Right atrium auricular region (tissue), 2 donors: ENCODE data around the gene AURKA. TPM values are rescaled to one million over a fixed set of nuclear protein-coding genes. Genes with fewer than 3 reads are reported as not detected.
A peak's percentile ranks its signal among the peaks of the same experiment; 100 is the strongest.
"Not testable (repeated sequence)": the region's sequence is repeated elsewhere in the genome, so short reads cannot be mapped to it uniquely, and the experiment has no call there.

ENCODE experiments used
- DNase-seq: peaks from one replicate; pipeline ENCODE4 v3.0.0-alpha.2; 2019; ENCODE audit warnings: low spot score
- H3K27ac ChIP-seq, 2 donors: fragments of 200-600 bp; sonication (generic); 1 replicate in 1 of 2; 2 replicates in 1 of 2; pipeline ENCODE4 v1.5.1; 2016 to 2019
- H3K27me3 ChIP-seq, 2 donors: fragments of 200-600 bp; sonication (generic); one replicate each; pipeline versions ENCODE4 v1.5.1 to v1.6.0; 2017 to 2019
- H3K36me3 ChIP-seq: fragments of 200-600 bp; sonication (generic); one replicate; pipeline ENCODE4 v1.5.1; 2016
- H3K4me1 ChIP-seq, 2 donors: fragments of 200-600 bp; sonication (generic); one replicate each; pipeline versions ENCODE4 v1.5.1 to v1.6.0; 2017 to 2019
- H3K4me3 ChIP-seq, 2 donors: fragments of 200-600 bp; sonication (generic); 1 replicate in 1 of 2; 2 replicates in 1 of 2; pipeline ENCODE4 v1.5.1; 2017 to 2019; ENCODE audit warnings: mild to moderate bottlenecking in 1 of 2, moderate library complexity in 1 of 2
- H3K9me3 ChIP-seq, 2 donors: fragments of 200-600 bp; sonication (generic); one replicate each; pipeline ENCODE4 v1.5.1; 2019
- total RNA-seq, 2 donors: library from RNA; depleted of rRNA; stranded (reverse); fragments of >200 nt; gene quantifications; one replicate each; pipeline ENCODE4 v1.1.0, GENCODE V29; 2016
- TF ChIP-seq, protein P1 (sequence below), 2 donors: fragments of 200-600 bp; sonication (generic); IDR thresholded peaks; one replicate each; pipeline ENCODE4 v1.5.1; 2019; ENCODE audit warnings: antibody characterized with exemption in 2 of 2

AURKA gene
- total RNA-seq, 2 donors from 2014 or later, result 2.0 to 7.6 TPM

DNA sequence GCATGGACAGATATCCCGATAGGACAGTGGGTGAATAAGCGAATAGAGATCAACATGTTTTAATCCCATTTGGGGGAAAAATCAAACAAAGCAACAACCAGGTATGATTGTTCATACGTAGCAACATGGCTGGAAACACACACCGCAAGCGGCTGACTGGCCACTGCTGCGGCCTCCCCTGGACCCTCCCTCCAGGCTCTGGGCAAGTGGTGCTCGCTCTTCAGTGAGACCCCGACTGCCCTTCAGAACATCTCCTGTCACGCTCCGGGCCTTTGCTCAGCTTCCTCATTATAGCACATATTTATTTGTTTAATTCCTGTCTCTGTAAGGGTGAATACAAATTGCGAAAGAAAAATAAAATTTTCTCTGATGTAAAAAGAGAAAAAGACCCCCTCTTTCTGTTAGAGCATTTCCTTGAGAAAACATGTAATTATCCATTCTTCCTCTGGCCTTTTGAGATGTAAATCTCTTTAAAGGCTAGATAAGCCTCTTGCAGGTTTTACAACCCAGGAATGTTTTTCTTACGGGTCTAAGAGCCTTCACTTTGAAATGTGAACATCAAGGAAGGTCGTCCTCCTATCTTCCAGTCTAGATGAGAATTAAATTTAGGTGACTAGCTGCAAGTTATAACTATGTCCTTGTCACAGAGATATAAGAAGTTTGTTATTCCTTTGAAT, 44.2 kb downstream of the AURKA start:
- TF ChIP-seq, protein P1, sequence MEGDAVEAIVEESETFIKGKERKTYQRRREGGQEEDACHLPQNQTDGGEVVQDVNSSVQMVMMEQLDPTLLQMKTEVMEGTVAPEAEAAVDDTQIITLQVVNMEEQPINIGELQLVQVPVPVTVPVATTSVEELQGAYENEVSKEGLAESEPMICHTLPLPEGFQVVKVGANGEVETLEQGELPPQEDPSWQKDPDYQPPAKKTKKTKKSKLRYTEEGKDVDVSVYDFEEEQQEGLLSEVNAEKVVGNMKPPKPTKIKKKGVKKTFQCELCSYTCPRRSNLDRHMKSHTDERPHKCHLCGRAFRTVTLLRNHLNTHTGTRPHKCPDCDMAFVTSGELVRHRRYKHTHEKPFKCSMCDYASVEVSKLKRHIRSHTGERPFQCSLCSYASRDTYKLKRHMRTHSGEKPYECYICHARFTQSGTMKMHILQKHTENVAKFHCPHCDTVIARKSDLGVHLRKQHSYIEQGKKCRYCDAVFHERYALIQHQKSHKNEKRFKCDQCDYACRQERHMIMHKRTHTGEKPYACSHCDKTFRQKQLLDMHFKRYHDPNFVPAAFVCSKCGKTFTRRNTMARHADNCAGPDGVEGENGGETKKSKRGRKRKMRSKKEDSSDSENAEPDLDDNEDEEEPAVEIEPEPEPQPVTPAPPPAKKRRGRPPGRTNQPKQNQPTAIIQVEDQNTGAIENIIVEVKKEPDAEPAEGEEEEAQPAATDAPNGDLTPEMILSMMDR (IDR thresholded peaks at IDR 0.05), result no peak
- H3K9me3 ChIP-seq, result peaks cover 0 to 2% of the 10 kb centered on the region in 2 donors
- no peaks in the 10 kb centered on the region for H3K27me3 ChIP-seq
- no peak overlapping the region for H3K4me3 ChIP-seq
- H3K4me1 ChIP-seq, result peaks cover 0 to 6% of the 10 kb centered on the region in 2 donors
- H3K27ac ChIP-seq, result no peak overlapping the region
- H3K36me3 ChIP-seq, result no peaks in the 10 kb centered on the region
- DNase-seq, result no peak

DNA sequence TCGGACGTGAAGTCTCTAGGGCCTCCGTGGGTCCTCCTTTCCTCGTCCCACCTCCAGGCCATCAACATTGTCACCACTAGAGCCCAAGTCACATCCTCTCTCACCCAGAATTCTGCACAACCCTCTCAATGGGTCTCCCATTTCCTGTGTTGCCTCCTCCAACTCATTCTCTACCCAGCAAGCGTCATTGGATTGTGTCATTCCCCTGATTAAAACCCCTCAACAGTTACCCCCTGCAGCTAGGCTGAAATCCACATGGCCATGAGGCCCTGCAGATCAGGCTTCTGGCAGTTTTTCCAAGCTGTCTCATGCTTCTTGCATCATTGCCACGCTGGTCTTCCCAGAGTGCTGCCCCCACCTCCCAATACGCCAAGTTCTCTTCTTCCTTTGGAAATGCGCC, 46.1 kb downstream of the AURKA start:
- H3K4me1 ChIP-seq, result peaks cover 0 to 6% of the 10 kb centered on the region in 2 donors
- H3K4me3 ChIP-seq, result no peak overlapping the region
- no peak overlapping the region for H3K27ac ChIP-seq
- TF ChIP-seq, protein P1 (IDR thresholded peaks at IDR 0.05), result no peak
- H3K9me3 ChIP-seq, result peaks cover 0 to 4% of the 10 kb centered on the region in 2 donors
- DNase-seq, result no peak
- no peaks in the 10 kb centered on the region for H3K27me3 ChIP-seq
- no peaks in the 10 kb centered on the region for H3K36me3 ChIP-seq

DNA sequence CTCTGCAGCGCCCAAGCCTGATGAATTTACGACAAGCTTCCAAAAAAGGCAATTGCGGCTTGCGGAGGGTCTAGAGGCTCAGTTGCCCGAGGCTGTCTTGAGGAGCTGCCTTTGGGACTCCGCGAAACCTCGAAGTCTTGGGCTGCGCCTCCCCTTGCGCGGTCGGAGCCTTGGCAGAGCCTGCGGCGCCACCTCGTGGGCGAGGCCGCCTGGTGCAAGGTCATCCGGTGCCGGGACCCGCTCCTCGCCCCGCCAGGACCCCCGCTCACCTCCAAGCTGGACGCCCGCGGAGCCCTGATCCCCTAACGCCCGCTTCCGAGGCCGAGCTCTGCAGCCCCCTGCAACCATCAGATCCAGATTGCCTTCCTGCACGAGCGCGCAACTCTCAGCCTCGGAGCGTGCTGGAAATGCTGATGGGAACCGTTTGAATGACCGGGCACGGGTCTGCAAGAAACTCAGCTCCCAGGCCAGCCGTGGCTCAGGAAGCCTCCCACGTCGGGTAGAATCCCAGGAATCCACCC, 48.1 kb downstream of the AURKA start:
- DNase-seq, result no peak
- Histone ChIP-seq H3K27ac (no peak overlapping the region), H3K4me3 (peak overlapping the region in 1 of 2 donors; percentile 7), H3K4me1 (peaks cover 0 to 6% of the 10 kb centered on the region in 2 donors), H3K36me3 (no peaks in the 10 kb centered on the region), H3K9me3 (peaks cover 0 to 4% of the 10 kb centered on the region in 2 donors), H3K27me3 (no peaks in the 10 kb centered on the region)
- TF ChIP-seq, protein P1 (IDR thresholded peaks at IDR 0.05), result peak in 1 of 2 donors; percentile 77

DNA sequence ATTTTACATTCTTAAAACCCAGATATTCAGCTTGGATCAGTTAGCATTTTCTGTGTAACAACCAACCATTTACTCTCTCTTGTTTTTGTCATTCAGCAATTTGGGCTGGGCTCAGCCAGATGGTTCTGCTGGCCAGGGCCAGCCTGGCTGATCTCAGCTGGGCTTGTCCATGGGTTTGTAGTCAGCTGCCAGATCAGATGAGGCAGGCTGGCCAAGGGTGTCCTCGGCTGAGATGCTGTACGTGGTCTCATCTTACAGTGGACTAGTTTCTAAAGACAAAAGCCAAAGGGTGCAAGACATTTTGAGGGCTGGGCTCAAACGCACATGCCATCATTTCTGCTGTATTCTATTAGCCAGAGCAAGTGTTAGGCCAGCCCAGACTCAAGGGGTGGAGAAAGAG, 49.2 kb downstream of the AURKA start:
- H3K9me3 ChIP-seq, result peaks cover 0 to 4% of the 10 kb centered on the region in 2 donors
- H3K4me3 ChIP-seq, result no peak overlapping the region
- H3K27ac ChIP-seq, result no peak overlapping the region
- DNase-seq, result no peak
- TF ChIP-seq, protein P1 (IDR thresholded peaks at IDR 0.05), result no peak
- no peaks in the 10 kb centered on the region for H3K27me3 ChIP-seq
- H3K4me1 ChIP-seq, result peaks cover 0 to 6% of the 10 kb centered on the region in 2 donors
- H3K36me3 ChIP-seq, result no peaks in the 10 kb centered on the region

DNA sequence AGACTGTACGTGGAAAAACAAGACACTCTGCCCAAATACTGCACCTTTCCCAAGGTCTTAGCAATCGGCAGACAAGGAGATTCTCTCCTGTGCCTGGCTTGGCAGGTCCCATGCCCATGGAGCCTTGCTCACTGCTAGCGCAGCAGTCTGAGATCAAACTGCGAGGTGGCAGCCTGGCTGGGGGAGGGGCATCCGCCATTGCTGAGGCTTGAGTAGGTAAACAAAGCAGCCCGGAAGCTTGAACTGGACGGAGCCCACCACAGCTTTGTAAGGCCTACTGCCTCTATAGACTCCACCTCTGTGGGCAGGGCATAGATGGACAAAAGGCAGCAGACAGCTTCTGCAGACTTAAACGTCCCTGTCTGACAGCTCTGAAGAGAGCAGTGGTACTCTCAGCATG, 55.3 kb downstream of the AURKA start:
- H3K36me3 ChIP-seq, H3K27ac ChIP-seq, H3K27me3 ChIP-seq, DNase-seq, H3K9me3 ChIP-seq, H3K4me3 ChIP-seq, H3K4me1 ChIP-seq: not testable (repeated sequence)

DNA sequence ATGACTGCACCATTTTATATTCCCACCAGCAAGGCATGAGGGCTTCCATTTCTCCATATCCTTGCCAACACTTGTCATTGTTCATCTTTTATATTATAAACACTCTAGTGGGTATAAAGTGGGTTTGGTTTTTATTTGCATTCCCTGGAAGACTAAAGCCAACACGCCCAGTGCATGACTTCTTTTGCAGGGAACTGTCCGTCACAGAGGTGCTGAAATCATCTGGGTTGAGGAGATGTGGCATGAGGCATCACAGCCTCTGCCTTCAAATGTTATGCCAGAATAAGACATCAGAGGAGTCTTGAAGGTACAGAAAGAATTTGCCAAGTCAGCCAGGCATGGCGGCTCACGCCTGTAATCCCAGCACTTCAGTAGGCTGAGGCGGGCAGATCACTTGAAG, 63.2 kb downstream of the AURKA start:
- no peaks in the 10 kb centered on the region for H3K36me3 ChIP-seq
- TF ChIP-seq, protein P1 (IDR thresholded peaks at IDR 0.05), result no peak
- H3K9me3 ChIP-seq, result no peaks in the 10 kb centered on the region
- H3K4me1 ChIP-seq, result no peaks in the 10 kb centered on the region
- H3K27ac ChIP-seq, result no peak overlapping the region
- H3K4me3 ChIP-seq, result no peak overlapping the region
- no peaks in the 10 kb centered on the region for H3K27me3 ChIP-seq
- DNase-seq, result no peak
